Fibroblast of villous mesenchyme (primary cell): Measurements from ENCODE around the gene SMIM28. TPM values are rescaled to one million over a fixed set of nuclear protein-coding genes. Genes with fewer than 3 reads are reported as not detected.
"Not testable (repeated sequence)": the region's sequence is repeated elsewhere in the genome, so short reads cannot be mapped to it uniquely, and the experiment has no call there.

ENCODE experiments used
- DNase-seq: peaks from one replicate; pipeline ENCODE4 v3.0.0-alpha.2; 2010; ENCODE audit warnings: low read depth
- H3K4me3 ChIP-seq: 2 replicates; pipeline ENCODE4 v1.5.1; 2011; ENCODE audit warnings: low read depth, mild to moderate bottlenecking, low read length
- CTCF ChIP-seq: IDR thresholded peaks from 2 replicates; pipeline ENCODE4 v1.5.1; 2012; ENCODE audit warnings: low read depth, mild to moderate bottlenecking, low read length; ENCODE audit not compliant: insufficient read depth
- total RNA-seq: library from RNA; depleted of rRNA; stranded (reverse); fragments of >200 nt; gene quantifications from 2 replicates; pipeline ENCODE4 v1.2.3, GENCODE V29; 2012

Gene SMIM28
- total RNA-seq, 1 donor, result not detected

- DNase-seq, result no peak
These were observed 42.7 kb downstream of the SMIM28 start for GRCh38 chr6:138420356-138420755.

GRCh38 chr6:138421089-138421488 is 43.4 kb downstream of the SMIM28 start:
- DNase-seq, result no peak
- TF ChIP-seq CTCF, result no peak
- no peak overlapping the region for H3K4me3 ChIP-seq

More at GRCh38 chr6:138420356-138420755, 42.7 kb downstream of the SMIM28 start:
- no peak for TF ChIP-seq CTCF
- no peak overlapping the region for H3K4me3 ChIP-seq

GRCh38 chr6:138421608-138422007 is 43.9 kb downstream of the SMIM28 start:
- TF ChIP-seq CTCF, result no peak

GRCh38 chr6:138422861-138423260 is 45.2 kb downstream of the SMIM28 start:
- DNase-seq, result peak; percentile 16
- no peak for TF ChIP-seq CTCF
- H3K4me3 ChIP-seq, result no peak overlapping the region

More at GRCh38 chr6:138421608-138422007, 43.9 kb downstream of the SMIM28 start:
- no peak for DNase-seq
- no peak overlapping the region for H3K4me3 ChIP-seq

GRCh38 chr6:138424004-138424904 is 46.5 kb downstream of the SMIM28 start:
- TF ChIP-seq CTCF, result no peak
- DNase-seq, result no peak
- no peak overlapping the region for H3K4me3 ChIP-seq

- not testable (repeated sequence) for H3K4me3 ChIP-seq, DNase-seq
These were observed 47.6 kb downstream of the SMIM28 start for GRCh38 chr6:138425256-138425655.

GRCh38 chr6:138426500-138427123 is 48.9 kb downstream of the SMIM28 start:
- no peak overlapping the region for H3K4me3 ChIP-seq
- TF ChIP-seq CTCF, result no peak
- no peak for DNase-seq
